NCI-H460 (cell line): ENCODE measurements around the gene VWA2. TPM values are rescaled to one million over a fixed set of nuclear protein-coding genes. Genes with fewer than 3 reads are reported as not detected.
"Not testable (repeated sequence)": the region's sequence is repeated elsewhere in the genome, so short reads cannot be mapped to it uniquely, and the experiment has no call there.

ENCODE experiments used
- DNase-seq: peaks from one replicate; pipeline ENCODE4 v3.0.0-alpha.2; 2016; ENCODE audit warnings: low read depth; ENCODE audit errors: extremely low read depth
- total RNA-seq: library from RNA; depleted of rRNA; stranded (reverse); fragments of >200 nt; shearing (Covaris generic); gene quantifications from 2 replicates; pipeline ENCODE4 v1.2.3, GENCODE V29; 2014

Gene VWA2
- total RNA-seq, 1 experiment from 2014 or later: not detected

GRCh38 chr10:114313139-114313538 is 74.1 kb downstream of the VWA2 start:
- no peak for DNase-seq

- DNase-seq: no peak
Measured at GRCh38 chr10:114313866-114314265, 74.8 kb downstream of the VWA2 start.

- no peak for DNase-seq
Measured at GRCh38 chr10:114315566-114316420, 76.7 kb downstream of the VWA2 start.

GRCh38 chr10:114316744-114317143 is 77.7 kb downstream of the VWA2 start:
- DNase-seq: no peak

GRCh38 chr10:114319406-114320248 is 80.6 kb downstream of the VWA2 start:
- DNase-seq: no peak

- DNase-seq: no peak
Measured at GRCh38 chr10:114320249-114321116, 81.4 kb downstream of the VWA2 start.

- no peak for DNase-seq
Measured at GRCh38 chr10:114322344-114322743, 83.3 kb downstream of the VWA2 start.

GRCh38 chr10:114323023-114323422 is 84.0 kb downstream of the VWA2 start:
- no peak for DNase-seq

- DNase-seq: no peak
Measured at GRCh38 chr10:114326795-114327194, 87.7 kb downstream of the VWA2 start.

GRCh38 chr10:114327537-114328440 is 88.7 kb downstream of the VWA2 start:
- no peak for DNase-seq

- DNase-seq: no peak
Measured at GRCh38 chr10:114328441-114328812, 89.4 kb downstream of the VWA2 start.

- no peak for DNase-seq
Measured at GRCh38 chr10:114328874-114329273, 89.8 kb downstream of the VWA2 start.

GRCh38 chr10:114329634-114330365 is 90.7 kb downstream of the VWA2 start:
- no peak for DNase-seq

GRCh38 chr10:114332301-114333192 is 93.5 kb downstream of the VWA2 start:
- no peak for DNase-seq

GRCh38 chr10:114333441-114333840 is 94.4 kb downstream of the VWA2 start:
- DNase-seq: not testable (repeated sequence)

GRCh38 chr10:114334301-114334700 is 95.2 kb downstream of the VWA2 start:
- DNase-seq: no peak

- no peak for DNase-seq
Measured at GRCh38 chr10:114335614-114336013, 96.6 kb downstream of the VWA2 start.
